ENCODE results near the gene FBH1.

- no peak for TF ChIP-seq RAD21 (IDR thresholded peaks at IDR 0.05)
- TF ChIP-seq, protein P1, sequence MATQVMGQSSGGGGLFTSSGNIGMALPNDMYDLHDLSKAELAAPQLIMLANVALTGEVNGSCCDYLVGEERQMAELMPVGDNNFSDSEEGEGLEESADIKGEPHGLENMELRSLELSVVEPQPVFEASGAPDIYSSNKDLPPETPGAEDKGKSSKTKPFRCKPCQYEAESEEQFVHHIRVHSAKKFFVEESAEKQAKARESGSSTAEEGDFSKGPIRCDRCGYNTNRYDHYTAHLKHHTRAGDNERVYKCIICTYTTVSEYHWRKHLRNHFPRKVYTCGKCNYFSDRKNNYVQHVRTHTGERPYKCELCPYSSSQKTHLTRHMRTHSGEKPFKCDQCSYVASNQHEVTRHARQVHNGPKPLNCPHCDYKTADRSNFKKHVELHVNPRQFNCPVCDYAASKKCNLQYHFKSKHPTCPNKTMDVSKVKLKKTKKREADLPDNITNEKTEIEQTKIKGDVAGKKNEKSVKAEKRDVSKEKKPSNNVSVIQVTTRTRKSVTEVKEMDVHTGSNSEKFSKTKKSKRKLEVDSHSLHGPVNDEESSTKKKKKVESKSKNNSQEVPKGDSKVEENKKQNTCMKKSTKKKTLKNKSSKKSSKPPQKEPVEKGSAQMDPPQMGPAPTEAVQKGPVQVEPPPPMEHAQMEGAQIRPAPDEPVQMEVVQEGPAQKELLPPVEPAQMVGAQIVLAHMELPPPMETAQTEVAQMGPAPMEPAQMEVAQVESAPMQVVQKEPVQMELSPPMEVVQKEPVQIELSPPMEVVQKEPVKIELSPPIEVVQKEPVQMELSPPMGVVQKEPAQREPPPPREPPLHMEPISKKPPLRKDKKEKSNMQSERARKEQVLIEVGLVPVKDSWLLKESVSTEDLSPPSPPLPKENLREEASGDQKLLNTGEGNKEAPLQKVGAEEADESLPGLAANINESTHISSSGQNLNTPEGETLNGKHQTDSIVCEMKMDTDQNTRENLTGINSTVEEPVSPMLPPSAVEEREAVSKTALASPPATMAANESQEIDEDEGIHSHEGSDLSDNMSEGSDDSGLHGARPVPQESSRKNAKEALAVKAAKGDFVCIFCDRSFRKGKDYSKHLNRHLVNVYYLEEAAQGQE (IDR thresholded peaks at IDR 0.05): no peak
- no peak for TF ChIP-seq GABPA (IDR thresholded peaks at IDR 0.05 in 1 of 2, conservative IDR thresholded peaks at IDR 0.05 in 1 of 2)
- no peak for TF ChIP-seq YY1 (IDR thresholded peaks at IDR 0.05)
- TF ChIP-seq TAF1 (conservative IDR thresholded peaks at IDR 0.05): no peak
- TF ChIP-seq, protein P2, sequence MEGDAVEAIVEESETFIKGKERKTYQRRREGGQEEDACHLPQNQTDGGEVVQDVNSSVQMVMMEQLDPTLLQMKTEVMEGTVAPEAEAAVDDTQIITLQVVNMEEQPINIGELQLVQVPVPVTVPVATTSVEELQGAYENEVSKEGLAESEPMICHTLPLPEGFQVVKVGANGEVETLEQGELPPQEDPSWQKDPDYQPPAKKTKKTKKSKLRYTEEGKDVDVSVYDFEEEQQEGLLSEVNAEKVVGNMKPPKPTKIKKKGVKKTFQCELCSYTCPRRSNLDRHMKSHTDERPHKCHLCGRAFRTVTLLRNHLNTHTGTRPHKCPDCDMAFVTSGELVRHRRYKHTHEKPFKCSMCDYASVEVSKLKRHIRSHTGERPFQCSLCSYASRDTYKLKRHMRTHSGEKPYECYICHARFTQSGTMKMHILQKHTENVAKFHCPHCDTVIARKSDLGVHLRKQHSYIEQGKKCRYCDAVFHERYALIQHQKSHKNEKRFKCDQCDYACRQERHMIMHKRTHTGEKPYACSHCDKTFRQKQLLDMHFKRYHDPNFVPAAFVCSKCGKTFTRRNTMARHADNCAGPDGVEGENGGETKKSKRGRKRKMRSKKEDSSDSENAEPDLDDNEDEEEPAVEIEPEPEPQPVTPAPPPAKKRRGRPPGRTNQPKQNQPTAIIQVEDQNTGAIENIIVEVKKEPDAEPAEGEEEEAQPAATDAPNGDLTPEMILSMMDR (IDR thresholded peaks at IDR 0.05; ENCODE audit: low read depth, low read length, missing input control): no peak
- no peak for TF ChIP-seq FOXA1 (IDR thresholded peaks at IDR 0.05)
- TF ChIP-seq MAX (IDR thresholded peaks at IDR 0.05): no peak
- TF ChIP-seq, protein P3, sequence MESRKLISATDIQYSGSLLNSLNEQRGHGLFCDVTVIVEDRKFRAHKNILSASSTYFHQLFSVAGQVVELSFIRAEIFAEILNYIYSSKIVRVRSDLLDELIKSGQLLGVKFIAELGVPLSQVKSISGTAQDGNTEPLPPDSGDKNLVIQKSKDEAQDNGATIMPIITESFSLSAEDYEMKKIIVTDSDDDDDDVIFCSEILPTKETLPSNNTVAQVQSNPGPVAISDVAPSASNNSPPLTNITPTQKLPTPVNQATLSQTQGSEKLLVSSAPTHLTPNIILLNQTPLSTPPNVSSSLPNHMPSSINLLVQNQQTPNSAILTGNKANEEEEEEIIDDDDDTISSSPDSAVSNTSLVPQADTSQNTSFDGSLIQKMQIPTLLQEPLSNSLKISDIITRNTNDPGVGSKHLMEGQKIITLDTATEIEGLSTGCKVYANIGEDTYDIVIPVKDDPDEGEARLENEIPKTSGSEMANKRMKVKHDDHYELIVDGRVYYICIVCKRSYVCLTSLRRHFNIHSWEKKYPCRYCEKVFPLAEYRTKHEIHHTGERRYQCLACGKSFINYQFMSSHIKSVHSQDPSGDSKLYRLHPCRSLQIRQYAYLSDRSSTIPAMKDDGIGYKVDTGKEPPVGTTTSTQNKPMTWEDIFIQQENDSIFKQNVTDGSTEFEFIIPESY (IDR thresholded peaks at IDR 0.05): no peak
- TF ChIP-seq, protein P4, sequence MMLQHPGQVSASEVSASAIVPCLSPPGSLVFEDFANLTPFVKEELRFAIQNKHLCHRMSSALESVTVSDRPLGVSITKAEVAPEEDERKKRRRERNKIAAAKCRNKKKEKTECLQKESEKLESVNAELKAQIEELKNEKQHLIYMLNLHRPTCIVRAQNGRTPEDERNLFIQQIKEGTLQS (IDR thresholded peaks at IDR 0.05): no peak
- TF ChIP-seq SP1 (IDR thresholded peaks at IDR 0.05): no peak
Observed at GRCh38 chr10:5903563-5903962, 13.5 kb downstream of the FBH1 start.
